HepG2 (cell line): Measurements from ENCODE around the gene EOMES. TPM values are rescaled to one million over a fixed set of nuclear protein-coding genes. Genes with fewer than 3 reads are reported as not detected.
A peak's percentile ranks its signal among the peaks of the same experiment; 100 is the strongest.

Source experiments
- CBX1 ChIP-seq: IDR thresholded peaks from one replicate; pipeline ENCODE4 v1.6.1; 2016; ENCODE audit warnings: antibody characterized with exemption, low read depth
- CERS6 ChIP-seq: sonication (generic); formaldehyde crosslinking; IDR thresholded peaks from 2 replicates; pipeline ENCODE4 v1.5.0; 2020; ENCODE audit warnings: missing genetic modification reagents
- CHD2 ChIP-seq: IDR thresholded peaks from 2 replicates; pipeline ENCODE4 v1.6.1; 2011; ENCODE audit warnings: low read depth, low read length, improper control_type of control experiment
- FOXA3 ChIP-seq: IDR thresholded peaks from 2 replicates; pipeline ENCODE4 v1.6.1; 2016; ENCODE audit warnings: missing genetic modification reagents, missing compliant biosample characterization
- FOXC1 ChIP-seq: sonication (generic); formaldehyde crosslinking; IDR thresholded peaks from 2 replicates; pipeline ENCODE4 v1.8.0; 2022; ENCODE audit warnings: mild to moderate bottlenecking, missing genetic modification reagents, borderline replicate concordance
- GPBP1L1 ChIP-seq: sonication (generic); formaldehyde crosslinking; IDR thresholded peaks from 2 replicates; pipeline ENCODE4 v1.5.0; 2020; ENCODE audit warnings: mild to moderate bottlenecking, missing genetic modification reagents
- HDAC6 ChIP-seq: fragments of 200-600 bp; sonication (generic); IDR thresholded peaks from 2 replicates; pipeline ENCODE4 v1.7.0; 2017; ENCODE audit warnings: mild to moderate bottlenecking, antibody characterized with exemption, low read length, low read depth
- HOXA3 ChIP-seq: sonication (generic); formaldehyde crosslinking; IDR thresholded peaks from 2 replicates; pipeline ENCODE4 v1.5.0; 2020; ENCODE audit warnings: missing genetic modification reagents
- IKZF1 ChIP-seq: fragments of 450-650 bp; IDR thresholded peaks from 2 replicates; pipeline ENCODE4 v1.7.1; 2016
- NFIB ChIP-seq: sonication (generic); formaldehyde crosslinking; IDR thresholded peaks from 2 replicates; pipeline ENCODE4 v1.9.0; 2021; ENCODE audit warnings: missing genetic modification reagents, mild to moderate bottlenecking, borderline replicate concordance
- SALL1 ChIP-seq: sonication (generic); formaldehyde crosslinking; IDR thresholded peaks from 2 replicates; pipeline ENCODE4 v1.8.0; 2022; ENCODE audit warnings: mild to moderate bottlenecking, missing genetic modification reagents
- SALL2 ChIP-seq: sonication (generic); formaldehyde crosslinking; IDR thresholded peaks from 2 replicates; pipeline ENCODE4 v1.8.1; 2023; ENCODE audit warnings: mild to moderate bottlenecking, missing genetic modification reagents, inconsistent platforms
- SSRP1 ChIP-seq: IDR thresholded peaks from 2 replicates; pipeline ENCODE4 v1.6.1; 2016; ENCODE audit warnings: control low read depth
- ZNF160 ChIP-seq: sonication (generic); formaldehyde crosslinking; IDR thresholded peaks from 2 replicates; pipeline ENCODE4 v1.8.0; 2022; ENCODE audit warnings: mild to moderate bottlenecking, inconsistent platforms, missing genetic modification reagents
- ZNF510 ChIP-seq: sonication (generic); formaldehyde crosslinking; IDR thresholded peaks from 2 replicates; pipeline ENCODE4 v1.4.0; 2020; ENCODE audit warnings: low read depth, mild to moderate bottlenecking, missing genetic modification reagents
- ZNF607 ChIP-seq: sonication (generic); formaldehyde crosslinking; IDR thresholded peaks from 2 replicates; pipeline ENCODE4 v1.5.1; 2020; ENCODE audit warnings: missing genetic modification reagents, mild to moderate bottlenecking, borderline replicate concordance
- ZNF746 ChIP-seq: sonication (generic); formaldehyde crosslinking; IDR thresholded peaks from 2 replicates; pipeline ENCODE4 v1.8.0; 2022; ENCODE audit warnings: mild to moderate bottlenecking, missing genetic modification reagents
- ZNF766 ChIP-seq: sonication (generic); formaldehyde crosslinking; IDR thresholded peaks from 2 replicates; pipeline ENCODE4 v1.5.0; 2020; ENCODE audit warnings: missing genetic modification reagents, borderline replicate concordance
- ZNF772 ChIP-seq: sonication (generic); formaldehyde crosslinking; IDR thresholded peaks from 2 replicates; pipeline ENCODE4 v1.5.0; 2020; ENCODE audit warnings: mild to moderate bottlenecking, missing genetic modification reagents
- polyA plus RNA-seq, 8 experiments: library from polyadenylated mRNA; depleted of rRNA in 3 of 8; stranded (reverse) in 7 of 8; unstranded in 1 of 8; fragments of >200 nt; fragmentation: Illumina TruSeq in 4 of 8; extraction: Trizol in 4 of 8; gene quantifications; 2 replicates each; pipeline versions ENCODE4 v1.2.1 to v1.2.3, GENCODE V29; 2011 to 2016; ENCODE audit warnings: low read depth in 4 of 8, missing spikeins in 1 of 8, mixed read lengths in 1 of 8; ENCODE audit not compliant: insufficient read depth in 1 of 8
- total RNA-seq, 5 experiments: library from RNA; depleted of rRNA; stranded (reverse); fragments of >200 nt; fragmentation: Illumina TruSeq; extraction: Trizol; gene quantifications; 2 replicates each; pipeline ENCODE4 v1.2.3, GENCODE V29; 2016; ENCODE audit warnings: low read depth in 1 of 5
- TF ChIP-seq, protein P1 (sequence below): sonication (generic); formaldehyde crosslinking; IDR thresholded peaks from 2 replicates; pipeline ENCODE4 v1.8.0; 2023; ENCODE audit warnings: mild to moderate bottlenecking, missing genetic modification reagents
- TF ChIP-seq, protein P2 (sequence below): sonication (generic); formaldehyde crosslinking; conservative IDR thresholded peaks from 2 replicates; pipeline ENCODE4 v1.4.0; 2020; ENCODE audit warnings: missing genetic modification reagents
- TF ChIP-seq, protein P3 (sequence below): IDR thresholded peaks from 2 replicates; pipeline ENCODE4 v1.6.1; 2016; ENCODE audit warnings: mild to moderate bottlenecking, missing biosample characterization, missing genetic modification reagents
- TF ChIP-seq, protein P4 (sequence below): sonication (generic); formaldehyde crosslinking; IDR thresholded peaks from 2 replicates; pipeline ENCODE4 v1.9.0; 2021; ENCODE audit warnings: missing genetic modification reagents, borderline replicate concordance
- TF ChIP-seq, protein P5 (sequence below): sonication (generic); formaldehyde crosslinking; IDR thresholded peaks from 2 replicates; pipeline ENCODE4 v1.8.1; 2023; ENCODE audit warnings: mild to moderate bottlenecking, missing genetic modification reagents

EOMES gene
- total and polyA plus RNA-seq, 2 of the 13 experiments (the other 11 are each of a cell fraction or from before 2014, with no cell fraction given) = 0.11 to 0.12 TPM

DNA sequence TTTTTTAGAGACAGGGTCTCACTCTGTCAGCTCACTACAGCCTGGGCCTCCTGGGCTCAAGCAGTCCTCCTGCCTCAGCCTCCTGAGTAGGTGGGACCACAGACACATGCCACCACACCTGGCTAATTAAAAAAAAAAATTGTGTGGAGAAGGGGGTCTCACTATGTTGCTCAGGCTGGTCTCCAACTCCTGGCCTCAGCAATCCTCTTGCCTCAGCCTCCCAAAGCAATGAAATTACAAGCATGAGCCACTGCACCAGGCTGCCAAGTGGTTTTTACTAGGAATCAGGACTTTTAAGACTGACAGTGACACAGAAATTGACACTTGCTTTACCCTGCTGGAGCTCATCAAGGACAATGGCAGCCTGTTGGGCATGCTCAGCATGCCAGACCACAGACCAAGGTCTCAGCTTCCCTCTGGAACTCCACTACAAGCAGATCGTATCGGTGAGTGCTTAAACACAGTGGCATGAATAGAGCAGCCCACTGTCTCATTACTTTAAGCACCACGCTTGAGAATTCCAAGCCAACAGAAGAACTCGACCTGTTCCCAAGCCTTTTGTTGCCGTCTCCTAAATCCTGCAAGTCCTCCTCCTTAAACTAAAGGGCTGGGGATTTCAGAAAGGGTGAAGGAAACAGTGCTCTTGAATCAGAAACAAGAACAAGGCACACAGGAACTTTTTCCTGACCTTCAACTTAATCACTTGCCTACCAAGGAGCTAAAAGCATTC is 41.4 kb downstream of the EOMES start (continued):
- TF ChIP-seq GPBP1L1 (CRISPR knock-in tag) = no peak
- TF ChIP-seq, protein P1, sequence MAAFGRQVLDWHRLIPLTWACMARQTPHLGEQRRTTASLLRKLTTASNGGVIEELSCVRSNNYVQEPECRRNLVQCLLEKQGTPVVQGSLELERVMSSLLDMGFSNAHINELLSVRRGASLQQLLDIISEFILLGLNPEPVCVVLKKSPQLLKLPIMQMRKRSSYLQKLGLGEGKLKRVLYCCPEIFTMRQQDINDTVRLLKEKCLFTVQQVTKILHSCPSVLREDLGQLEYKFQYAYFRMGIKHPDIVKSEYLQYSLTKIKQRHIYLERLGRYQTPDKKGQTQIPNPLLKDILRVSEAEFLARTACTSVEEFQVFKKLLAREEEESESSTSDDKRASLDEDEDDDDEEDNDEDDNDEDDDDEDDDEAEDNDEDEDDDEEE (CRISPR knock-in tag) = no peak
- TF ChIP-seq, protein P2, sequence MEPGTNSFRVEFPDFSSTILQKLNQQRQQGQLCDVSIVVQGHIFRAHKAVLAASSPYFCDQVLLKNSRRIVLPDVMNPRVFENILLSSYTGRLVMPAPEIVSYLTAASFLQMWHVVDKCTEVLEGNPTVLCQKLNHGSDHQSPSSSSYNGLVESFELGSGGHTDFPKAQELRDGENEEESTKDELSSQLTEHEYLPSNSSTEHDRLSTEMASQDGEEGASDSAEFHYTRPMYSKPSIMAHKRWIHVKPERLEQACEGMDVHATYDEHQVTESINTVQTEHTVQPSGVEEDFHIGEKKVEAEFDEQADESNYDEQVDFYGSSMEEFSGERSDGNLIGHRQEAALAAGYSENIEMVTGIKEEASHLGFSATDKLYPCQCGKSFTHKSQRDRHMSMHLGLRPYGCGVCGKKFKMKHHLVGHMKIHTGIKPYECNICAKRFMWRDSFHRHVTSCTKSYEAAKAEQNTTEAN (CRISPR knock-in tag) = 0 out of 2 replicates have a peak, but pooled peaks have one; percentile 56
- TF ChIP-seq SSRP1 = no peak
- TF ChIP-seq, protein P3, sequence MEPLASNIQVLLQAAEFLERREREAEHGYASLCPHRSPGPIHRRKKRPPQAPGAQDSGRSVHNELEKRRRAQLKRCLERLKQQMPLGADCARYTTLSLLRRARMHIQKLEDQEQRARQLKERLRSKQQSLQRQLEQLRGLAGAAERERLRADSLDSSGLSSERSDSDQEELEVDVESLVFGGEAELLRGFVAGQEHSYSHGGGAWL = no peak
- TF ChIP-seq, protein P4, sequence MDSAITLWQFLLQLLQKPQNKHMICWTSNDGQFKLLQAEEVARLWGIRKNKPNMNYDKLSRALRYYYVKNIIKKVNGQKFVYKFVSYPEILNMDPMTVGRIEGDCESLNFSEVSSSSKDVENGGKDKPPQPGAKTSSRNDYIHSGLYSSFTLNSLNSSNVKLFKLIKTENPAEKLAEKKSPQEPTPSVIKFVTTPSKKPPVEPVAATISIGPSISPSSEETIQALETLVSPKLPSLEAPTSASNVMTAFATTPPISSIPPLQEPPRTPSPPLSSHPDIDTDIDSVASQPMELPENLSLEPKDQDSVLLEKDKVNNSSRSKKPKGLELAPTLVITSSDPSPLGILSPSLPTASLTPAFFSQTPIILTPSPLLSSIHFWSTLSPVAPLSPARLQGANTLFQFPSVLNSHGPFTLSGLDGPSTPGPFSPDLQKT = no peak
- no peak for TF ChIP-seq CHD2
- no peak for TF ChIP-seq FOXC1 (CRISPR knock-in tag)
- no peak for TF ChIP-seq ZNF510
- TF ChIP-seq CERS6 (CRISPR knock-in tag) = no peak
- TF ChIP-seq, protein P5, sequence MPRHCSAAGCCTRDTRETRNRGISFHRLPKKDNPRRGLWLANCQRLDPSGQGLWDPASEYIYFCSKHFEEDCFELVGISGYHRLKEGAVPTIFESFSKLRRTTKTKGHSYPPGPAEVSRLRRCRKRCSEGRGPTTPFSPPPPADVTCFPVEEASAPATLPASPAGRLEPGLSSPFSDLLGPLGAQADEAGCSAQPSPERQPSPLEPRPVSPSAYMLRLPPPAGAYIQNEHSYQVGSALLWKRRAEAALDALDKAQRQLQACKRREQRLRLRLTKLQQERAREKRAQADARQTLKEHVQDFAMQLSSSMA (CRISPR knock-in tag) = 0 out of 2 replicates have a peak, but pooled peaks have one; percentile 9
- no peak for TF ChIP-seq FOXA3 (CRISPR knock-in tag)
- TF ChIP-seq ZNF607 (CRISPR knock-in tag) = no peak
- no peak for TF ChIP-seq CBX1
- TF ChIP-seq NFIB (CRISPR knock-in tag) = no peak
- TF ChIP-seq SALL2 (CRISPR knock-in tag) = no peak
- TF ChIP-seq ZNF766 (CRISPR knock-in tag) = no peak
- no peak for TF ChIP-seq ZNF160 (CRISPR knock-in tag)
- TF ChIP-seq SALL1 = peak; percentile 70
- no peak for TF ChIP-seq ZNF746 (CRISPR knock-in tag)
- TF ChIP-seq ZNF772 (CRISPR knock-in tag) = peak; percentile 50; the same call in 1 of the 2 replicates
- no peak for TF ChIP-seq IKZF1
- no peak for TF ChIP-seq HDAC6
- TF ChIP-seq HOXA3 = no peak
